ENCODE data around the gene KL. TPM values are rescaled to one million over a fixed set of nuclear protein-coding genes. Genes with fewer than 3 reads are reported as not detected.

Gene KL
- total RNA-seq, 4 donors from 2014 or later: 1.4 to 4.5 (median 2.8) TPM

GRCh38 chr13:32989942-32990341, 26.3 kb upstream of the KL start:
- 91 to 92% methylated on average over 3 of the region's 3 CpGs for WGBS, 2 donors
- no peak overlapping the region for H3K27ac ChIP-seq
- no peak for TF ChIP-seq CTCF (IDR thresholded peaks at IDR 0.05)
- TF ChIP-seq POLR2A (IDR thresholded peaks at IDR 0.05): no peak
- no peaks in the 10 kb centered on the region for H3K4me1 ChIP-seq
- intact Hi-C loops (cut with DNase I): no loop called here
- no peaks in the 10 kb centered on the region for H3K9me3 ChIP-seq
- no peaks in the 10 kb centered on the region for H3K27me3 ChIP-seq
- DNase-seq: no peak
- H3K4me3 ChIP-seq (replicated peaks in 1 of 3): no peak overlapping the region
- no peaks in the 10 kb centered on the region for H3K36me3 ChIP-seq

GRCh38 chr13:32993145-32993544, 23.1 kb upstream of the KL start:
- intact Hi-C loops (cut with DNase I): no loop called here
- TF ChIP-seq POLR2A (IDR thresholded peaks at IDR 0.05) (no peak), CTCF (IDR thresholded peaks at IDR 0.05) (no peak)
- Histone ChIP-seq H3K36me3 (no peaks in the 10 kb centered on the region), H3K4me3 (replicated peaks in 1 of 3) (no peak overlapping the region), H3K27me3 (no peaks in the 10 kb centered on the region), H3K4me1 (no peaks in the 10 kb centered on the region), H3K27ac (no peak overlapping the region), H3K9me3 (no peaks in the 10 kb centered on the region)
- DNase-seq: no peak
- 81 to 91% methylated on average over 8 of the region's 8 CpGs for WGBS, 2 donors

- TF ChIP-seq POLR2A (IDR thresholded peaks at IDR 0.05): no peak
- no peak for TF ChIP-seq CTCF (IDR thresholded peaks at IDR 0.05)
- Histone ChIP-seq H3K4me3 (replicated peaks in 1 of 3) (no peak overlapping the region), H3K36me3 (no peaks in the 10 kb centered on the region), H3K27me3 (no peaks in the 10 kb centered on the region), H3K9me3 (no peaks in the 10 kb centered on the region), H3K27ac (no peak overlapping the region), H3K4me1 (no peaks in the 10 kb centered on the region)
- 91 to 93% methylated on average over 2 of the region's 2 CpGs for WGBS, 2 donors
- DNase-seq: no peak
- intact Hi-C loops (cut with DNase I): no loop called here
These were observed 18.8 kb upstream of the KL start for GRCh38 chr13:32997399-32997798.

GRCh38 chr13:32998966-32999365, 17.3 kb upstream of the KL start:
- WGBS, 2 donors: 91 to 93% methylated on average over 5 of the region's 5 CpGs
- Histone ChIP-seq H3K27me3 (no peaks in the 10 kb centered on the region), H3K9me3 (no peaks in the 10 kb centered on the region), H3K36me3 (no peaks in the 10 kb centered on the region), H3K27ac (no peak overlapping the region), H3K4me3 (replicated peaks in 1 of 3) (no peak overlapping the region), H3K4me1 (no peaks in the 10 kb centered on the region)
- intact Hi-C loops (cut with DNase I): no loop called here
- no peak for DNase-seq
- TF ChIP-seq CTCF (IDR thresholded peaks at IDR 0.05): no peak
- no peak for TF ChIP-seq POLR2A (IDR thresholded peaks at IDR 0.05)

- no peak for TF ChIP-seq POLR2A (IDR thresholded peaks at IDR 0.05)
- no peak for TF ChIP-seq CTCF (IDR thresholded peaks at IDR 0.05)
- WGBS, 2 donors: 95 to 100% methylated on average over 1 of the region's 1 CpG
- no peak for DNase-seq
- intact Hi-C loops (cut with DNase I): no loop called here
- no peak overlapping the region for H3K4me3 ChIP-seq (replicated peaks in 1 of 3)
- no peaks in the 10 kb centered on the region for H3K36me3 ChIP-seq
- no peaks in the 10 kb centered on the region for H3K4me1 ChIP-seq
- H3K27me3 ChIP-seq: no peaks in the 10 kb centered on the region
- H3K9me3 ChIP-seq: no peaks in the 10 kb centered on the region
- H3K27ac ChIP-seq: no peak overlapping the region
These were observed 15.9 kb upstream of the KL start for GRCh38 chr13:33000365-33000764.

Data from thyroid gland (tissue), 4 donors.